TTC549 (cell line): ENCODE measurements around the gene EVC.
A peak's percentile ranks its signal among the peaks of the same experiment; 100 is the strongest.
"Not testable (repeated sequence)": the region's sequence is repeated elsewhere in the genome, so short reads cannot be mapped to it uniquely, and the experiment has no call there.

Experiments
- FAIRE-seq: peaks from 2 replicates; lab custom pipeline; 2012; peaks lifted over from hg19 to GRCh38; lab: Jason Lieb, UNC

EVC gene

GRCh38 chr4:5789141-5789540 is 78.1 kb downstream of the EVC start:
- no peak for FAIRE-seq

GRCh38 chr4:5790546-5790857 is 79.5 kb downstream of the EVC start:
- FAIRE-seq = no peak

GRCh38 chr4:5791654-5792053 is 80.7 kb downstream of the EVC start:
- no peak for FAIRE-seq

GRCh38 chr4:5793514-5793913 is 82.5 kb downstream of the EVC start:
- no peak for FAIRE-seq

GRCh38 chr4:5795580-5795979 is 84.6 kb downstream of the EVC start:
- FAIRE-seq = no peak

- no peak for FAIRE-seq
Observed at GRCh38 chr4:5796976-5797375, 86.0 kb downstream of the EVC start.

GRCh38 chr4:5797866-5798265 is 86.9 kb downstream of the EVC start:
- no peak for FAIRE-seq

- FAIRE-seq = no peak
Observed at GRCh38 chr4:5798462-5798861, 87.5 kb downstream of the EVC start.

GRCh38 chr4:5798946-5799345 is 87.9 kb downstream of the EVC start:
- FAIRE-seq = no peak

- FAIRE-seq = no peak
Observed at GRCh38 chr4:5799406-5799805, 88.4 kb downstream of the EVC start.

GRCh38 chr4:5800496-5800895 is 89.5 kb downstream of the EVC start:
- no peak for FAIRE-seq

- no peak for FAIRE-seq
Observed at GRCh38 chr4:5801696-5802095, 90.7 kb downstream of the EVC start.

GRCh38 chr4:5802565-5802964 is 91.6 kb downstream of the EVC start:
- FAIRE-seq = no peak

GRCh38 chr4:5804656-5805055 is 93.7 kb downstream of the EVC start:
- no peak for FAIRE-seq

GRCh38 chr4:5805270-5805669 is 94.3 kb downstream of the EVC start:
- no peak for FAIRE-seq

- FAIRE-seq = no peak
Observed at GRCh38 chr4:5808081-5808741, 97.2 kb downstream of the EVC start.

- FAIRE-seq = no peak
Observed at GRCh38 chr4:5809216-5809776, 98.3 kb downstream of the EVC start.

- no peak for FAIRE-seq
Observed at GRCh38 chr4:5810151-5810550, 99.2 kb downstream of the EVC start.

GRCh38 chr4:5810770-5811430 is 99.9 kb downstream of the EVC start:
- no peak for FAIRE-seq

- FAIRE-seq = not testable (repeated sequence)
Observed at GRCh38 chr4:5812057-5812456, 101.1 kb downstream of the EVC start.

- peak; percentile 90 for FAIRE-seq
Observed at GRCh38 chr4:5812506-5813229, 101.7 kb downstream of the EVC start.

GRCh38 chr4:5813882-5814255 is 102.9 kb downstream of the EVC start:
- no peak for FAIRE-seq

GRCh38 chr4:5814421-5814820 is 103.4 kb downstream of the EVC start:
- no peak for FAIRE-seq

- no peak for FAIRE-seq
Observed at GRCh38 chr4:5815641-5816040, 104.6 kb downstream of the EVC start.
